Measurements from ENCODE around the gene NUTM2B.
"Not testable (repeated sequence)": the region's sequence is repeated elsewhere in the genome, so short reads cannot be mapped to it uniquely, and the experiment has no call there.

NUTM2B gene

DNA sequence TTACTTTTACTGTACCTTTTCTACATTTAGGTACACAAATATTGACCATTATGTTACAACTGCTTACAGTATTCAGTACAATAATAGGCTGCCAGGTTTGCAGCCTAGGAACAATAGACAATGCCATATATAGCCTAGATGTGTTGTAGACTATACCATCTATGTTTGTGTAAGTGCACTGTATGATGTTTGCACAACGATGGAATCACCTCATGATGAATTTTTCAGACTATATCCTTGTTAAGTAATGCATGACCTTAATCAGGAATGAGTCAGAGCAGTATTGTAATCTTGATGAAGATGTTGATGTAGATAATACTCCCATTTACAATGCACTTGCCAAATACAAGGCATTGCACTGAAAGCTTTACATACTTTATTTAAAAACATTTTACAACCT is 23.6 kb downstream of the NUTM2B start:
- not testable (repeated sequence) for DNase-seq (ENCODE audit: low read depth in 2 of 2)

DNA sequence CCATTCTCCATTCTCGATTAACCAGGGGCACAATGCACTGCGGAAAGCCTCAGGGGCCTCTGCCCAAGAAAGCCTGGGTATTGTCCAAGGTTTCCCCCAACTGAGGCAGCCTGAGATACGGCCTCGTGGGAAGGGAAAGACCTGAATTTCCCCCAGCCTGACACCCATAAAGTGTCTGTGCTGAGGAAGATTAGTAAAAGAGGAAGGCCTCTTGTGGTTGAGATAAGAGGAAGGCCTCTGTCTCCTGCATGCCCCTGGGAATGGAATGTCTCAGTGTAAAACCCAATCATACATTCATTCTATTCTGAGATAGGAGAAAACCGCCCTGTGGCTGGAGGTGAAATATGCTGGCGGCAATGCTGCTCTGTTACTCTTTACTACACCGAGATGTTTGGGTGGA is 41.8 kb downstream of the NUTM2B start:
- DNase-seq (ENCODE audit: low read depth in 2 of 2): not testable (repeated sequence)

DNA sequence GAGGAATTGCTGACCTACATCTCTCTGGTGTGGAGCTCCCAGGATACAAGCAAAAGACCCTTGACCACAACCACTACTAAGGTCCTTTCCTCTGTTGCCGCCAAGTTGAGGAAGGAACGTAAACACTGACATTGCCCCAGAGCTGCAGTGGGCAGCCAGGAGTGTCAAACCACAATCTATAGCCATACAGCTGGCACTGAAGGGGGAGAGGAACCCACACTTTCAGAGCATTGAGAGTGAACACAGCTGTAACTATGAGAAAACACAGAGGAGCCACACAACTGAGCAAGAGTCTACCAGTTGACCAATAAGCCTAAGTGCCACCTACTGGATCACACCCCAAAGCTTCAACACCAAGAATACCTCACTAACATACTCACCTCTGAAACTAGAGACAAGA is 45.5 kb downstream of the NUTM2B start:
- DNase-seq (ENCODE audit: low read depth in 2 of 2): not testable (repeated sequence)

DNA sequence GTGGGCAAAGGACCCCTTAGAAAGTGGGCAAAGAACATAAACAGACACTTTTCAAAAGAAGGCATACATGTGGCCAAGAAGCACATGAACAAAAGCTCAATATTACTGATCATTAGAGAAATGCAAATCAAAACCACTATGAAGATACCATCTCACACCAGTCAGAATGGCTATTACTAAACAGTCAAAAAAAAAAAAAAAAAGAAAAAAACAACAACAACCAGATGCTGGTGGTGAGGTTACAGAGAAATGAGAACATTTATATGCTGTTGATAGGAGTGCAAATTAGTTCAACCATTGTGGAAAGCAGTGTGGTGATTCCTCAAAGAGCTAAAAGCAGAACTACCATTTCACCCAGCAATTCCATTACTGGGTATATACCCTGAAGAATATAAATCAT is 50.6 kb downstream of the NUTM2B start:
- DNase-seq (ENCODE audit: low read depth in 2 of 2): not testable (repeated sequence)

DNA sequence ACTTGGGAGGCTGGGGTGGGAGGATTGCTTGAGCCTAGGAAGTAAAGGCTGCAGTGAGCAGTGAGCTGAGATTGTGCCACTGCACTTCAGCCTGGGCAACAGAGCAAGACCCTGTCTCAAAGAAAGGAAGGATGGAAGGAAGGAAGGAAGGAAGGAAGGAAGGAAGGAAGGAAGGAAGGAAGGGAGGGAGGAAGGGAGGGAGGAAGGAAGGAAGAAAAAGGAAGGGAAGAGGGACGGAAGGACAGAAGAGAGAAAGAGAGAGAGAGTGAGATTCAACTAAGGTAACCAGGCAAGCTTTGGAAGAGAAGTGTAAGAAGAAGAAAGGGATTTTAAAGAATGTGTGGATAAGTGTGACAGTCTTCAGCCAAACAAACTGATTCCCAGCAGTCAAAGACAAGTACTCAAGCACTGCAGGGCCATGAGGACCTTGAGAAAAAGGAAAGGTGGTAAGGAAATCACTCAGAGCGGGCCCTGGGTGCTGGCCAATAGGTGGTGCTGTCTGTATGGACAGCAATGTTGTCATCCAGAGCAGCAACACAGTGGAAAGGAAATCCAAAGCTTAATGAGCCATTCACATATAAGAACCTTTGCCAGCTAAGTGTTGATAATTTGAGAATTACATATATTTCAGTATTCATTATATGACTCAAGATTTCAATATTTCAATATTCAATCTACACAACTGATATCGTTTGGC is 55.4 kb downstream of the NUTM2B start:
- not testable (repeated sequence) for DNase-seq (ENCODE audit: low read depth in 2 of 2)

Measured in stimulated activated CD4-positive, alpha-beta T cell treated with anti-CD3 and anti-CD28 coated beads, Interleukin-4, amount 100 ng/mL, for 48 hours (primary cell).